DMS53 treated with DMSO at 0.1 percent for 48 hours (cell line): ENCODE results near the gene RAB11FIP2.

ENCODE experiments used
- DNase-seq: peaks from one replicate; lab custom pipeline; 2025; ENCODE audit not compliant: unreplicated experiment; lab: John Stamatoyannopoulos, UW

RAB11FIP2 gene

DNA sequence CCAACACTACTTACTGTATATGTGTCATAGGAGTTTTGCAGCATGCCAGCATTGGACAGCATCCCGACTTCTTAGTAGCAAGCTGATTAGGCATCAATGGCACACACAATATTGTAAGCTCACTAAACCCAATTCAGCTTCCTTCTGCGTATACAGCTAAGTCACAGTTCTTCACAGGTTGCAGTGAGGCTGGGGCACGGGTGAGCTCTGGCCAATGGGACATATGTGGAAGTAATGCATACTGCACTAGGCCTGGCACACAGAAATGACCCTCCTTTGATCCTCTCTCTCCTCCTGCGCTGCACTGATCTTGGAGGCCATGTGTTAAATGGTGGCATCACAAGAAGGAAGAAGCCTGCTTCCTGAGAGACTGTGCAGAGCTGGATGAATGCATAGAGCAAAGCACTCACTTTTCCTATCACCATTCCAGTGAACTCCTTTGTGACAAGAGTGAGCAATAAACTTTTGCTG, 11.9 kb downstream of the RAB11FIP2 start:
- DNase-seq = no peak

DNA sequence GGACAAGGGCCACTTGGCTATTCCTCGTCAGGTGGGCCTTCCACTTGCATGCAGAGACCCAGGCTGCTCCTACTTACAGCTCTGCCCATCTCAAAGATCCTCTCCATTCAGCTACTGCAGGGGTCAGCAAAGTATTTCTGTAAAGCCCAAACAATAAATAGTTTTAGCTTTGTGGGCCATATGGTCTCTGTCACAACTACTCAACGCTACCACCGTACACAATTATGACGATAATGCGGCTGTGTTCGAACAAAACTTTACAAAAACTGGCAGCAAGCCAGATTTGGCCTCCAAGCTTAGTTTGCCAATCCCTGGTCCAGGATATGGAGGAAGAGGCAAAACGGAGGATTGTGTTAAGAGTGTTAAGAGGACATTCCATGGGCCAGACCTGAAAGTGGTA, 12.8 kb downstream of the RAB11FIP2 start:
- DNase-seq = no peak

DNA sequence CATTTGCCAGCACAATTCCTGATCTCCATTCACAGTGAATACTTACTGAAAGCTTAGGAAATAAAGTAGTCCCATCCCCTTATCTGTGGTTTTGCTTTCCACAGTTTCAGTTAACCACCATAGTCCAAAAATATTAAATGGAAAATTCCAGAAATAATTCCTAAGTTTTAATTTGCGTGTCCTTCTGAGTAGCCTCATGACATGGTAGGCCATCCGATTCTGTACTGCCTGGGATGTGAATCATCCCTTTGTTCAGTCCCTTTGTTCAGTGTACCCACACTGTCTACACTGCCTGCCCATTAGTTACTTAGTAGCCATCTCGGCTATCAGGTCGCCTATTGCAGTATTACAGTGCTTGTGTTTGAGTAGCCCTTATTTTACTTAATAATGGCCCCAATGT, 14.2 kb downstream of the RAB11FIP2 start:
- DNase-seq = no peak

DNA sequence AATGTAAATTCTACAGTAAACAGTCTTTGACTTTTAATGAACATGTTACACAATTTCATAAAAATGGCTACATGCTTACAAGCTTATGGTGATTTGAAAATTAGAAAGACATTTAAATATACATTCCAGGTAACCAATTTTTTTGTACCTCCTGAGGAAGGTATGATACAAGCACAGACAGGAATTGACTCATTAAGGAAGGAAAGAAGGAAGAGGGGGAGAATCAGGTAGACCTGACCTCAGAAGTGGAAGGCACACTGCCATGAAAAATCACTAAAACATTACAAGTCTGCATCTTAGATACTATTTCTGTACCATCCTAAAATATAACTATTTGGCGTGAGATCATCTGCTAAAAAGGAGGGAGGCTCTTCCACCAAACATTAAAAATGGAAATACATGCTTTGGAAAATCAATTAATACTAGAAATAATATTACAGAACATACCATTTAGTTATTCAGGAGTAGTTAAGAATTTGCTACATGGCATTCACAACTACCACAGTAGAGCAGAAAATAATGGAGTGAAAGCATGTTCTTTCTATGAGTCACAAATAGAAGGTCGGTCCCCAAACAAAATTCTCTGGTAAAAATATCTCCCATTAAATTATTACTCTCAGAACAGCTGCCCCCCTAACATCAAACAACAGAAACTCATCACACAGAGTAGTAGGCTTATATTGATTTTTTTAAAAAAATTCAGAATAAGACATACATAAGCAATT, 15.2 kb downstream of the RAB11FIP2 start:
- DNase-seq = no peak

DNA sequence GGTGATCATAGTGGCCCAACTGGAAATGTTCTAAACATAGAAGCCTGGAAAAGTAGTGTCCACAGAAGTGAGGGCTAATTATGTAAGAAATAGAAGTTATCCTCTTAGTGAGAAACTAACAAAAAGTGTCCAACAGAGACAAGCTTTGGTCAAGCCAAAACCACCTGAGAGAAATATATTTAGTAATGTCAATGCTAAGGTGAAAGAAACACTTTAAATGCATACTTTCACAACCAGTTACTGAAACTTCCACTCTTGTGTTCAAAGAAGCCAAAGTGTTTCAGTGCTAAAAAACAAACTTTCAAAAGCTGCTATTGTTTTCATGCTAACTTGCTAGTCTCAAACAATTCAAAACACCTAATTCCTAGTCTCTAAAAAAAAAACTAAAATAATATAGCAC, 18.1 kb downstream of the RAB11FIP2 start:
- DNase-seq = no peak

DNA sequence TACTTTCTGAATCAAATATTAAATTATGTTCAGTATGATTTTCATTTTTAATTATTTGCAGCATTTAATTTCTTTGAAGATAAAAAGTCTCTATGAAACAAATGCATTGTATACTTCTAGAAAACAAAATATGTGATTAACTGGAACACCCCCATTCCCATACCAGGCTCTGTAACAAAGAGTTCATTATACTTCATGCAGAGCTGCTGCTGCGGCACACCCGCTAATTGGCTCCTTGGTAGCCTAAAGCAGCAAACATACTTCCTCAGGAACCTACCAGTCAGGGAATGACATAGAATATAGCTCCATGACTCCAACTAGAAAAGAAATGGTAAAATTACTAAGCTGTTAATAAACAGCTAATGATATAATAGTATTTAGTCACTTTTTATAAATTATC, 19.3 kb downstream of the RAB11FIP2 start:
- DNase-seq = no peak

DNA sequence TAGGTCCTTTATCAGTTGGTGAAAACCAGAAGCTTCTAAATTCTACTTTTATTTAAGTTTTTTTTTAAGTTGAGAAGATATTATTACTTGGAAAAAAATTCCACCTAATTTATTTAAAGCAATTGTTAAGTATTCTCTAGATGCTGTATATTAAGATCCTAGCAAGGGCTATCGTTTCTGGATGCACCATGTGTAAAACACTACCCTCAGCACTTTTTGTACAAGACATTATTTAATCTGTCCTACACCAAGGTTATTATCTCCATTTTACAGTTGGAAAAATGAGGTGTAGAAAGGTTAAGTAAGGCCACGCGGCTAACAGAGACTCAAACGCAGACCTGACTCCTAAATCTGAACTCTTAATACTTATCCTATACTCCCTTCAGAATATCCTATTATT, 19.8 kb downstream of the RAB11FIP2 start:
- DNase-seq = no peak

DNA sequence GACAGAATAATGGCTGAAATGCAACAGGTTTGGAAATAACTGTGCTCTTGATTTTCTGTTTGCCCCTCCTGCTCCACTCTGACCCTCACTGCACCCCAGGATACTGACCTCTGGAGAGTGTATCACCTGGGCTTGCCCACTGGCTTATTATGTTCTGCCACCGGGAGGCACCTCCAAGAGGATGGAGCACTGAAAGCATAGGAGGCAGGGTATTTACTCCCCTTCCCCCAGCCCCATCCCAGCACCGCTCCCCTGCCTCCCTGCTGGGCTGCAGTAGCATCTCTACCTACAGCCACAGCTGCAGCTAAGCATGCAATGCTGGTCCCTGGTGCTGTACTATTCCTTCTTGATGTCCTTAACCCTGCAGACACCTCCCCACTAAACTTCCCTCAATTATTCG, 26.4 kb downstream of the RAB11FIP2 start:
- DNase-seq = no peak

DNA sequence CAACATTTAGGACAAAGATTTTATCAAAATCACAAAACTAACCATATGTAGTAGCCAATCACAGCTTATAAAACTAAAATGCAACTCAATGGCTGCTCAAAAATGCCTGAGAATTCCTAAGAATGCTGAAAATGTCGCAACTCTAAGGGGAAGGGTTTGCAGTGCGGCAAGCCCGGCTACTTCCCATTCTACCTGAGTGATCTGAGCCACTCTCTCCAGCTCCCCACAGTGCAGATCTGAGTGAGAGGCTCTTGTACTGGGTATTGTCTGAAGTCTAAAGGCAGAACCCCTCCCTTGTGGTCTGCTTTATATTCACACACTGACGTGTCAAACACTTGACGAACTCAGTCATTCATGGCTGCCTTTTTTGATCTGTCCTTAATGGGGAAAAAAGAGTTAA, 28.9 kb downstream of the RAB11FIP2 start:
- no peak for DNase-seq

DNA sequence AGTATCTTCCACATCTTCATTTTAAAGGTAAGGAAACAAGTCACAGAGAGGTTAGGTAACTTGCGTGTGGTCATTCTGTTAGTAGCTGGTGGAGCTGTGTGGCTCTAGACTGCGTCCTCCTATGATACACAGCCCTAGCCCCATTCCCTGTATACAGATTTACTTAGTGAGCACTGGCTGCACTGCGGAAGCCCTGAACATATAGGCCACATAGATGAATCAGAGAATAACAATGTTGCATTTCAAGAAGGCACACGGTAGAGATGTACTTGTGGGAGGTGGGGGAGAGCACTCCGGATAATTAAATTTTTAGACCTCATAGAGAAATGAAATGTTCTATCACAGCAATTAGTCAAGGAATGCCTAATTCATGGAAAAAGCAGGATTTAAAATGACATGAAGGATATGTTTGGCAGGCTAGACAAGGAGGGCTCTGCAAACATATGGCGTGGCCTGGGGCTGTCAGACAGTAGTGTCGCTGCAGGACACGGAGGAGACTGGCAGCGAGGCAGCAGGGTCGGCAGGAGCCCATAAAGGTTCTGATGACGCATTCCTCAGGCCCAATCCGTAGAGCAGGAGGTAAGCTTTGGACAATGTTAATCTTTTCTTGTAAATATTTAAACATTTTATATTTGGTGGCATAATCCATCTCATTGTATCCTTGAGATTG, 29.5 kb downstream of the RAB11FIP2 start:
- no peak for DNase-seq

DNA sequence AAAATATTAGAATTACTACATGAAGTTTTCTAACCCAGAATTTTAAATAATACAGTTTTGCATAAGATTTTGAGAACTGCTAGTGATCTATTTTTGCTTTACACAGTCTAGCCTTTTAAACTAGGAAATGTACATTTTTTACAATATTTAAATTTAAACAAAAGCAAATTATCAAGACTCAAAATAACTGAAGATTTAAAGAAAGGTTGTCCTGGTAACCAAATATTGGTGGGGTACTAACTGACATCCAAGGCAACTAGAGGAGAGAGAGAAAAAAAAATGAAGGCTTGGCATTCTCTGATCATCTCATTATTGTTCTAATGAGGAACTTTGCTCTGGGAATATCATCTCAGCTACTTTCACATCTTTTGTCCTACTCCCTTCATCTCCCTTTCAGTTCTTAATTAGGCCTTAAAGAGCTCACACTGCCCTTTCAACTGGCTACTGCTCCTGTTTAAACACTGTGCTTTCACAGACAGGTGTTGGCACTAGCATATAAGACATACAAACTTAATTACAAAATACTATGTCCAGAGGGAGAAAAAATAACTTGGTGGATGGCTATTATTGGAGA, 33.7 kb downstream of the RAB11FIP2 start:
- DNase-seq = no peak

DNA sequence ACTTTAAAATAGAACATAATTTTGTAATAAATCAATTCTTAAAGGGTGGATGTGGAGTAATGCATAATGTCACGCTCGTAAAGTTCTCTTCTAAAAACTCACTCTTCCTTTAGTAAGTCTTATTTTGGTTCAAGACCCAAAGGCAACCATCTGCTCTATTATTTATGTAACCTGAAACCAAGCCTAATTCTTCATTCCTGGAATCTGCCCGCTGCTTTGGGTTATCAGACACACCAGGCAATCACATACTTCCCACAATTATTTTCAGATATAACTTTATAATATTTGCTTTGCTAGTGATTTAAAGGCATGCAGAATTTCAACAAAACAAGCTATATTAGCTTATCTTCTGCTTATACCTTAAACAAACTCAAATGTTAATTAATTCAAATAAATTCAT, 39.0 kb downstream of the RAB11FIP2 start:
- no peak for DNase-seq

DNA sequence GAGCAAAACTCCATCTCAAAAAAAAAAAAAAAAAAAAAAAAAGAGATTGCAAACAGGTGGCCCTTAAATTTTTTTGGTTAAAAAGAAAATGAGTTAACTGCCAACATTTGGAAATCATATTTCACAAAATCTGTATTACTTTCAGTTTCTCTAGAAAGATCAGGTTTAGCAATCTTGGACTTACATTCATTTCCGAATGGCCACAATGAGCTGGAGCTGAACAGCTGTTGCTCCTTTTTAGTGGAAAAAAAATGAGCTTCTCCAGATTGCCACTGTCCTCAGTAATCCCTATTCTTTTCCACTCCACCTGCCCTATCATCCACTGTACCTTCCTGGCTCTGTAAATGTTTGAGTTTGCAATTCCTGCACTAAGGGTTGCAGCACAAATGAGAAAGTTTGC, 43.6 kb downstream of the RAB11FIP2 start:
- DNase-seq = no peak

DNA sequence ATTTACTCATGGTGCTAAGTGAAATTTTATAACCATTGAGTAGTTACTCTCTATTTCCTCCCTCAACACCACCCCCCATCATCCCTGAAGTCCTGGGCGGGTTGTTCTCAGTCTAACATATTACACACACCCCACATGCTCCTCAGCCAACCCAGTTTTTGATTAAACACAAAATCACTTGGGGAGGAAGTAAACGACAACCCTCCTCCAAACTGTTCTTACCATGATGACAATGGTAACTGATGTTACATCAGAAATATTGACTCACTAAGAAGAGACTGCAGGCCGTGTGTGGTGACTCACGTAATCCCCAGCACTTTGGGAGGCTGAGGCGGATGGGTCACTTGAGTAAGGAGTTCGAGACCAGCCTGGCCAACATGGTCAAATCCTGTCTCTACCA, 44.2 kb downstream of the RAB11FIP2 start:
- no peak for DNase-seq

DNA sequence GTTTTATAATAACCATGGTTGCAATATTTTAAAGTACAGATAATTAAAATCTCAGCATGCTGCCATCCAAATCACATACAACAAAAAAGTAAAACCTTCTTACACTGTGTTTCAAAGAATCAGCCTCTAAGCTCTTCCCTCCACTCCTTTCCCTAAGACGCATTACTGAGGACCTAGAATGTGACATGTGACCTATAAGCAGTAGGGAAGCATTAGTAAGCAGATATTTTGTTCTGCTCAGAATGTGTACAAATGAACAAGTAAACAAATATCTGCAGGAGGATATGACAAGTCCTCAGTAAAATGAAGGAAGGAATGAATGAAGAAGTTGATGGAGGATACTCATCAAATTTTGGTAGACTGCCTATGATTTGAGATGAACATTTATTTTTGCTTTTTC, 49.1 kb downstream of the RAB11FIP2 start:
- DNase-seq = no peak

DNA sequence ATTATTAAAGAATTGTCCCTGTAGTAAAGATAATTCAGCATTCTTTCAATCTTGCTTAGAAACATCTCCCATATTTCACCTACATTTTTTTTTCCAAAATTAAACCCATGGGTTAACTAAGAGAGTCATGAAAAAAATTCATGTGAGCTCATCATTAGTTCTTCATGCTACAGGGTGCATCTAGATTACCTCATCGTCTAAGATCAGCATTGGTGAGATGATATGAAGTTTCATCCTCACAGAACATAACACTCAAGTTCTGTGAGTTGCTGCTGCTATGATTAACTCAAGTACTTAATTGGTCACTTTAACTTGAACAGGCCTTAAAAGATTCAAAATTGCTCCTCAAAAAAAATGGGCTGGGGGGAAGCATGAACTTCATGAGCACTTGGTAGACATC, 50.0 kb downstream of the RAB11FIP2 start:
- DNase-seq = no peak

DNA sequence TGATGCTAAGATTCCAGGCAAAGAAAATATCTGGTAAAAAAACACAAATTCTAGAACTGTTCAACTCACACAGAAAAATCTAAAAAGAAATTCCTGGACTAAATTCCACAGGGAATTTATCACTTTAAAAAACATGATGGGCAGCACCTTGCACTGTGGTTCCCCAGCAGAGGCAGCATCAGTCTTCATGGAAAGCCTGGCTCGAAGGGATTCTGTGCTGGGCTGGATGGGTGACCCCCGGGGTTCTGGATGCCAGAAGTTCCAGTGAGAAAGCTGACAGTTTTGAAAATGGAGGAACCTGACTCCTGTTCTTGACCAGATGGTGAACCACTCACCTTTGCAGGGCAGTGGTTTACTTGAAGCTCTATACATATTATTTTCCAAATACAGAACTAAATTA, 52.0 kb downstream of the RAB11FIP2 start:
- DNase-seq = no peak

DNA sequence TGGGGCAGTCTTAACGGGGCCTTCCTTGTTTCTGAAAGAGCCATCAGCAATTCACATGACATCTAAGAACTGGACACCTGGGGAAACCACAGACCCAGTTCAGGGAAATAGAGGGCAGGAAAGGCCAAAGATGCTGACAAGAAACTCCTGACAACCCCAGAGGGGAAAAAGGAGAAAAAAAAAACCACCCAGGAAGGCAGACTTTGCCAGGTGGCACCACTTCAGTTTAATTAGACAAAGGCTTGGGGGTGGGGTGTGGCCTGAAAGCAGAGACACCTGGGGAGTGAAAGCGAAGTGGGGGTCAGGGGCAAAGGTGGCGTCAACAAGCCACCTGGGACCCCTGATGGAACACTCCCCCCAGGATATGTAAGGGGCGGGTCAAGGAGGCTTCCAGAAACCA, 53.6 kb downstream of the RAB11FIP2 start:
- no peak for DNase-seq

DNA sequence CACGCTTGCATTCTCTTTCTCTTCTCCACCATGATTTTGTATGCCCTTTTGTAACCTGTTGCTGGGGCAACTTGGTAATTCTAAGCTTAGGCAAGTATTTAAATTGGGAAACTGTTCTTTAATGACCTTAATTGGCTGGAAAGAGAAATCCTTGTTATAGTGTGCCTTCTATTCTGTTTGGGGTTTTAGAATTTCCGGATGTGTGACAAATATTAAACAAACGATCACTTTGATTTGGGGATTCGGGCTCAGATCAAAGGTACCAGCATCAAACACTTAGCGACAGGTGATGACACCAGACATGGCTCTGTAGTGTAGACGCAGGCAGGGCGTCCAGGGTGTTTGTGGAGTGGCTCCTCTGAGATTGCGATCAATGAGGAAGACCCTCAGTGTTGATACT, 55.0 kb downstream of the RAB11FIP2 start:
- no peak for DNase-seq

DNA sequence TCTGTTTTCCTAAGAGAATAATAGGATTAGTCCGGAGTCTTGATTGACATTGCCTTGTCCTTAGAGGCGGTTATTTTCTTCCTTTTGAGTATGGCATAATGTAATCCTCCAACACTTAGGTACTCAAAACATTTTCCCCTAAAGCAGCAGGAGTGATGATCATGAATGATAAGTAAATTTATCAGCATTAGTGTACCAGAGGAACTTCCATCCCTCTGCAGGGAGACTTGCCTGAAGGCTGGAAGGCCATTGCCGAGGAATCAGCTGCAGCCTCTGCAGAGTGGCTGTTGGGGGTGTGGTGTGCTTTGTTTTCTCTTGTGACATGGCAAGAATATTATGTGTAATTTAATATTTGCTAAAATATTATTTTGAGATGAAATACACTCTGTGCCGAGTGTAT, 56.8 kb downstream of the RAB11FIP2 start:
- DNase-seq = no peak

DNA sequence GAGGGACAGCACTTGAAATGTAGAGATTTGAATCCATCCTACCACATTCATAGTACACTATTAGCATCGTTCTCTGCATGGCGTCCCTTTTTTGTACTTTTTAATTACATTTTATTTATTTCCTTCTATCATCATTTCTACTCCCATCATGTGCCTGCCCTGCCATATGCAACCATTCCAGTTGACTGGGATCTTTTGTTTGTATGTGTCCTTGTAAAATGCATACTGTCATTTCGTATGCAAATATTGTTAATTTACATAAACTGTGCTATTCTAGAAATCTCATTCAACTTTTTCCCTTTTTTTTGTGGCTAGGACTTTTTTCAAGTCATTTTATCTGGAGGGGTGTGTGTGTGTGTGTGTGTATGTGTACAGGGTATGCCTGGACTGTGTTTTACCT, 57.9 kb downstream of the RAB11FIP2 start:
- no peak for DNase-seq

DNA sequence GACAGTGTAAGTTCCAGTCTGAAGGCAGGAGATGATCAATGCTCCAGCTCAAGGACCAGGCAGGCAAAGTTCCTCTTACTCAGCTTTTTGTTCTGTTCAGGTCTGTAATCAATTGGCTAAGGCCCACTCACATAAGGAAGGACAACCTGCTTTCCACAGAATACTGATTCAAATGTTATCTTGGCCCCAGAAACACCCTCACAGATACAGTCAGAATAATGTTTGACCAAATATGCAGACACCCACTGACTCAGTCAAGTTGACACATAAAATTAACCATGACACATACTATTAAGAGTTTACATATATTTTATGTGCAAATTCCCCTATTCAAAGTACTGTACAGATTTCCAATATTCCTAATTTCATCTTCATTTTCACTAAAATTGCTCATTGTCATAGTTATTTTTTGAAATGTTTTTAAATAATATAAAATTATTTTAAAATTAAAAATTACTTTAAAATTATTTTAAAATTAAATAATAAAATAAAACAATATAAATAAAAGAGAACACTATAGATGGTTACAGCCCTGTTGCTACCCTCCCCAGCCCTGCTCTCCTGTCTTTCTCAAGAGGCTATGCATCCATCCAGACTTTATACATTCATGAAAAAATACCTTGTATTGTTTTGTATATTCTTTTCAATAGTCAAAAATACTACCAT, 59.4 kb downstream of the RAB11FIP2 start:
- DNase-seq = no peak
